ENCODE results near the gene PHF14.

The PHF14 gene

GRCh38 chr7:11175887-11176286 is 202.2 kb downstream of the PHF14 start:
- no peak for DNase-seq

DNA sequence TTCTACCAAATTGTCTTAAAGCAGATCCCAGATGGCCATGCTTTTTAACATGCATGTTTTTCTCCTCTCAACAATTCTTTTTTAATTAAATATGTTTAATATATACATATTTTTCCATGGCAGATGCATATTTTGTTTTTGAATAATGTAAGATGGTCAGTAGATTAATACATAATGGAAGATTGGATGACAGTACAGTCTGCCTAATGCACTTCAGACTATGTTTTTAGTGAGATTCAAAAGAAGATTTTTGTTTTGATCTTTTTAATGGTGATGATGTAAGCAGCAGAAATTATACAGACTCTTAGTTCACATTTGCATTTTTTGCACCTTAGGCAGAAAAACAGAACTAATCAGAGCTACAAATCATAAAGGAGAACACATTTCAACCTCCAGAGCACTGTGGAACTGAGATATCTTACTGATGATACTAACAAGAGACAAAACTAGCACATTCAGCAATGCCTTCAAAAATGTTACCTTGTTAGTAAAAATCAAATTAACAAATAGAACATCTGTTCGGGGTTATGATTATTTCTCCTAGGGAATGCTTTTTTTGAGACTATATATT is 203.4 kb downstream of the PHF14 start:
- no peak for DNase-seq

DNA sequence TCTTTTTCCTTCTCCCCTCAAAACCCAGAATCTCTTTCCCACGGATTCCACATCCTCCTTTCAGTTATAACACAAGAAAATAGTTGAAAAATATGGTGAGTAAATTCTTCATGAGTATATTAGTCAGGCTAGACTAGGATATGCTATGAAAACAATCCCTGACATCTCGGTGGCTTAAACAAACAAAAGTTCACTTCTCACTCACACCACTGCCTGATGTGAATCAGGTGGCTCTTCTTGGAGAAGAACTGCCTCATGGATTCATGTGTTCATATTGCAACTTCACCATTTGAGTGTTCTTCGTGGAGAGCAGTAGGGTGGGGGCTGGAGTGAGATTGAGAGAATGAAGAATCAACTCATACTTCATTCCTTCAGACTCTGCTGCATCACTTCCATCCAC is 204.1 kb downstream of the PHF14 start:
- DNase-seq: no peak

DNA sequence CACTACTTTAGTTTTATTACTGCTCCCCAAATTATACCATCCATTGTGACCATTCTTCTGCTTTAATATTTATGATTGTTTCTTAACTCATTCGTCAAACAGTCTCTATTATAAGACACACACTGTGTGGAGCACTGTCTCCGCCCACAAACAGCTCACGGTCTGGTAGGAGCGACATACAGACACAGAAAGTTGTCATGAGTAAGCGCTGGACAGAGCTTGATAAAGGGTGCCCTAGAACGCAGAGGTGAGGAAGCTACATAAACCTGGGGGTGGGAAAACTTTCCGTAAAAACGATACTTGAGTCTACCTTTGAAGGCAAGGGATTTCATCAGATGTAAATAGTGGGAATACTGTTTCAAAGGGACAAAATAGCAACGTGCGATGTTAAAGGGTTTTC is 207.9 kb downstream of the PHF14 start:
- no peak for DNase-seq

GRCh38 chr7:11182736-11183135 is 209.1 kb downstream of the PHF14 start:
- no peak for DNase-seq

DNA sequence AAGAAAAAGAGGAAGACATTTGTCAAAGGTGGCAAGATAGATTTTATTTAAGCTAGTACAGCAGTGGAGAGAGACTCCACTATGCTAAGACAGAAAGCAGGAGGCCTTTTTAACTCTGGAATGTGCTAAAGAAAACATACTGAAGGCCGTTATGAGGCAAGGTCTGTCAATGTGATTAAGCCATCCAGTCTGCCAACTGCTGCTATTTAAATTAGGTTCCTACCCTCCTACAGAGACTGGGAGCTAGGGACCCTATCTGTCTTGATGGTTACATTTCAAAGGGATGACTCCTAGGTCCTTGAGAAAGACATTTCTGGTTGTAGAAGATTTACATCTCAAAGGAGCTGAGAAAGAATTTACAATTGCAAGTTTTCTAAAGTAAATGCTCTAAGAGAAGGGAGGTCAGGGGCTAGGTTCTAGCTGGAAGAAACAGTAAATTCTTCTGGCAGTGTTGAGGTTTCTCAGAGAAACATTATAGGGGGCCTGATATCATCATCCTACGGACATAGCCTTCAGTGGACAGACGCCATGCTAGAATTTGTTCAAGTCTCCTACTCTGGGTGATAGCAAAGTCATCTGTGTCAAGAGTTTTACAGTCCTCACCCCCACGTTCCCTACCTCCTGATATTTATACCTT is 211.6 kb downstream of the PHF14 start:
- DNase-seq: no peak

- DNase-seq: no peak
These were observed 215.0 kb downstream of the PHF14 start for GRCh38 chr7:11188529-11189310.

- no peak for DNase-seq
These were observed 217.4 kb downstream of the PHF14 start for GRCh38 chr7:11191081-11191480.

GRCh38 chr7:11191574-11192220 is 218.0 kb downstream of the PHF14 start:
- DNase-seq: no peak

- DNase-seq: no peak
These were observed 218.8 kb downstream of the PHF14 start for GRCh38 chr7:11192506-11192905.

DNA sequence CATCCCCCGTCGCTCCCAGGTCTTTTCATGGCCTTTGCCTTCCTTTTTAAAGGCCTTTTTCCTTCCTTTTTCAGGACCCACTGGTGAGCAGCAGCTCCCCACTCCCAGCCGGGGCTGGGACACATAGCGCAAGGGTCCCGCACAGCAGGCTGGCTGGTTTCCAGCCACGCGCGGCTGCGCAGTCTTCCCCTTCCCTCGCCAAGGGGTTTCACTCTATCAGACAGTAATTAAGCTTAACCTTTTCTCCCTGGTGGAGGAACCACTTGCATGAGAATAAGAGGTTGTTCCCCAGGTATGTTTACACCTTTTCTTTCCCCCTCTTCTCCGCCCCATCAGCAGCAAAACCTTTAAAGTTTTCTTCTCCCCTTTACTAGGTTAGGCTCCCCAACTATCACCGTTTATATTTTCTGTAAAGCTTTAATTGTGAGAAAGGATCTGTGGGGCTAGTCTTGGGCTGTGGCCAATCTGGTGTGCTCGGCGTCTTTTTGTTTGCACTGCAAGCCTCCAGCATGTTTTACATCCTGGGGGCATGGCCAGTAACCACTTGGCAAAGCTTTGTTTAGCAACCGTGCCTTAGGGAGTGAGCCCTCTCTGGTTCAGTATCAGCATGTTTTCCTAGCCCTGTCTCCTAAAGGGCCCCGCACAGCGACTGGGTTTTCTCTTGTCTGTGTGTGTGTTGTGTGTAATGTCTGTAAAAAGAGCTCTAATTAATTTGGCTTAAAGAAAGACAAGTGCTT is 219.6 kb downstream of the PHF14 start:
- no peak for DNase-seq

DNA sequence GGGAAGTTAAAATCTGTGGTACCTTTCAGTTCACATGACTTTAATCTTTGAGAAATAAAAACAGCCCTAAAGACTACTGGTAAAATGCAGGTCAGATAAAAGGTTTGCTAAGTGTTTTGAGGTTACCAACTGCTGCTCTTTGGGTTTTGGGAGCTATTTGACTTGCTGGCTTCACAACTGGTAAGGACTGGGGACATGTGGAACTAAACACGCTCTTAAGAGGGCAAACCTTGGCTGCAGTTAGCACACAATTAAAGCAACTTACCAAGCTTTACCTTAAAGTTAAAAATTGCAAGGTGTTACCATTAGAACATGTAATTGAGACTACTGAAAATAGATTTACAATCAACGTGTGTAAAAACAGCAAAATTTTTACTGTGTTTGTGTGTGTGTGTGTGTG is 220.2 kb downstream of the PHF14 start:
- no peak for DNase-seq

DNA sequence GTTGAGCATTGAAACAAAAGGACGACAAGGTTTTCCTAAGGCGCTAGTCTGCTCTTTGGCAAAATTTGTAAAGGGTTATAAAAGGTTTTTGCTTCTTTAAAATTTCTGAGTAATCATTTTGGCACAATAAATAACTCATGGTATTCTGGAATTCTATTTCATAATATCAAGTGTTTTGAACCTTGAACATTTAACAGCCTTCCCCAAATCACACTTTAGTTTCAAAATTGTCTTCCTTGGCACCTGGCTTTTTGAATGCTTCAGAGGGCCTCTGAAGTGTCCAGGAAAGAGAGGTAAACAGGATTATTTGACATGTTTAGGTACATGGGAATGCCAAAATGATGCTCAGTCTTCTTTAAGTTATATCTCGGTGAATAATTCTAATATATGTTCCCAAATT is 220.8 kb downstream of the PHF14 start:
- DNase-seq: no peak

DNA sequence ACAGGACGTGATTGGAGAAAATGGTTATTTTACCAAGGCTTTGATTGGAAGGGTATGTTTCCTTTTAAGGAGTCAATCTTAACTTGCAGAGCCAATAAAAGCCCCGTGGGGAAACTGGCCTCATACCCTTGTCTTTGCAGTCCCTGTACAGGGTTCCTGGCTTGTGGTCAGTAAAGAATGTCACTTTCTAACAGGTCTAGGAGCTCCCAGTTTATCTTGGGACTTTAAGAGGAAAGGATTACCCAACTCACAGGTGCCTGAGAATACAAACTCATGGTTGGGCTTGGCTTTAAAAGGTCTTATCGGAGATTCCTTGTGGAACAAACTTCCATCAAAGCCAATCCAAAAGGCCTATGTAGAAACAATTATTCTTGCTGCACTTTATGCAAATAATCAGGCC is 221.8 kb downstream of the PHF14 start:
- no peak for DNase-seq

DNA sequence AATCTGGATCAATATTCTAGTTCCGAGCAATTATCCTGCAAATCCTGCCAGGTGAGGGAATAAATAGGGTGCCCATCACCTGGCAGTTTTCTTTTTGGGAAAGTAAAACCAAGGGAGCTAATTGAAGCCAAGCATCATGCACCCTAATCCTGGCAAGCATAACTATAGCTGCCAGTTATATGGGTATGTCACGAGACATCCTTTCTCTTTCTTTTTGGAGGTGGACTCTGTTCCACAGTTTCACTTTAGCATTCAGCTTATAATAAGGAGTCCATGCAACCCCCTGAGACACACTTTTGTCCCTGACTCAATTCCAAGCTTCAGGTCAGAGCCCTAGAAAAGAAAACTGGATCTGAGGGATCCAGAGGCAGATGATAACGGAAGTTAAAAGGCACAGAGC is 222.5 kb downstream of the PHF14 start:
- no peak for DNase-seq

GRCh38 chr7:11203224-11203623 is 229.6 kb downstream of the PHF14 start:
- DNase-seq: no peak

- DNase-seq: no peak
These were observed 230.0 kb downstream of the PHF14 start for GRCh38 chr7:11203683-11204082.

- no peak for DNase-seq
These were observed 232.7 kb downstream of the PHF14 start for GRCh38 chr7:11206177-11206899.

DNA sequence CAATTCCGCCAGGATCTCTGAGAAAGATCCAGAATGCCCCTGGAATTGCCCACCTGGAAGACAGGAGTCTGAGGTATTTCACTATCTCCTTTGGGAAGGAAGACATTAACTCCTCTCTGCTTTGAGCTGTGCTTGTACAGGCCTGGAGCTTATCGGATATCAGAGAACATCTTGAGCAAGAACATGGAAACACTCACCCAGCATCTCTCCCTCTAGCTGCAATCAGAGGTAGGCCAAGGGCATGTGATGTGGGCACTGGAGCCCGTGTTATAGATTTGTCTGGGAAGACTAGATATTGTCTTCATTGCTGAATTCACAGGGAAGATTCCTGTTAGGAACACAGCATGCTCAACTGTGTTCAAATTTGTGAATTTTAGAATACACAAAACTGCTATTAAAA is 233.9 kb downstream of the PHF14 start:
- DNase-seq: no peak

GRCh38 chr7:11208883-11209465 is 235.3 kb downstream of the PHF14 start:
- DNase-seq: no peak

GRCh38 chr7:11210374-11210773 is 236.7 kb downstream of the PHF14 start:
- DNase-seq: no peak

DNA sequence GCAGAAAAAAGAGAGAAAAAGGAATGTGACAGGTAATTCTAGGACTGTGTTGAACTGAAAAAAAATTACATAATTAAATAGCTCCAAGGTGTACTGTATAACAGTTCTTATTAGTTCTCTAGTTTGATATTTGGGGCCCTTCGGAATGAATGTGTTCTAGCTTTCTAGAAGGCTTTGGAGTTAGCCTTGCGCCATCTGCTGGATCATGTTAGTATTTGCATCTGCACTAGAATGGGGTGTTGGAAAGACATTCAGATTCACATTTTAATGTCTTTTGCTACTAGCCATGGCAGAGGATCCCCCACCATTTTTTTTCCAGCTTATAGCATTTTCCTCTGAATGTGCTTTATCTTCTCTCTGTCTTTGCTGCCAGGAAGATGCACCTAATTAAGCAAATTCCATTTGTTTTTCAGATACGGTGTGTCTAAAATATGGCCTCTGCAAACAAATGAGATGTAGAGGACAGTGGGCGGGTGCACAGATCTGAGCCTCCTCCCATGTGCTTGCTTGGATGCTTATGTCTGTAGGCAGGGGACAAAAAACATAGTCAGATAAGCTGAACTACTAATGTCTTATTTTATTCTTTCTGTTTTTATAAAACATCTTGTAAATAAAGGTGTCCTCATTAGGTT is 238.5 kb downstream of the PHF14 start:
- peak; percentile 20 to 55 for DNase-seq

All from CD4-positive, alpha-beta T cell treated with Interleukin-1 beta for 1 hour (primary cell).